Jurkat, Clone E6-1 (cell line): ENCODE data around the gene CEBPB.

Source experiments
- DNase-seq: peaks from one replicate; pipeline ENCODE4 v3.0.0-alpha.2; 2011; ENCODE audit warnings: low read depth, low spot score
- H3K4me3 ChIP-seq: 2 replicates; pipeline ENCODE4 v1.5.1; 2011; ENCODE audit warnings: mild to moderate bottlenecking, low read length, control low read depth, moderate library complexity

Gene CEBPB

GRCh38 chr20:50221501-50222308, 31.1 kb downstream of the CEBPB start:
- no peak overlapping the region for H3K4me3 ChIP-seq
- no peak for DNase-seq

GRCh38 chr20:50222309-50223038, 31.8 kb downstream of the CEBPB start:
- no peak overlapping the region for H3K4me3 ChIP-seq
- DNase-seq = no peak

GRCh38 chr20:50223039-50224005, 32.7 kb downstream of the CEBPB start:
- no peak overlapping the region for H3K4me3 ChIP-seq
- DNase-seq = no peak

GRCh38 chr20:50224052-50224451, 33.4 kb downstream of the CEBPB start:
- H3K4me3 ChIP-seq = no peak overlapping the region
- no peak for DNase-seq

- DNase-seq = no peak
These were observed 34.1 kb downstream of the CEBPB start for GRCh38 chr20:50224531-50225255.

GRCh38 chr20:50226093-50226974, 35.7 kb downstream of the CEBPB start:
- no peak overlapping the region for H3K4me3 ChIP-seq
- DNase-seq = no peak

More at GRCh38 chr20:50224531-50225255, 34.1 kb downstream of the CEBPB start:
- no peak overlapping the region for H3K4me3 ChIP-seq

- H3K4me3 ChIP-seq = no peak overlapping the region
- no peak for DNase-seq
These were observed 36.9 kb downstream of the CEBPB start for GRCh38 chr20:50227506-50227905.

- DNase-seq = no peak
- H3K4me3 ChIP-seq = no peak overlapping the region
These were observed 38.6 kb downstream of the CEBPB start for GRCh38 chr20:50229156-50229607.

- DNase-seq = no peak
- H3K4me3 ChIP-seq = no peak overlapping the region
These were observed 39.6 kb downstream of the CEBPB start for GRCh38 chr20:50230184-50230583.

- no peak for DNase-seq
- H3K4me3 ChIP-seq = no peak overlapping the region
These were observed 40.4 kb downstream of the CEBPB start for GRCh38 chr20:50230871-50231560.

- DNase-seq = no peak
- H3K4me3 ChIP-seq = no peak overlapping the region
These were observed 41.2 kb downstream of the CEBPB start for GRCh38 chr20:50231854-50232253.

- H3K4me3 ChIP-seq = no peak overlapping the region
- no peak for DNase-seq
These were observed 42.2 kb downstream of the CEBPB start for GRCh38 chr20:50232651-50233324.

- H3K4me3 ChIP-seq = no peak overlapping the region
- DNase-seq = no peak
These were observed 42.9 kb downstream of the CEBPB start for GRCh38 chr20:50233325-50234212.

GRCh38 chr20:50234288-50234687, 43.7 kb downstream of the CEBPB start:
- no peak for DNase-seq

GRCh38 chr20:50237349-50237748, 46.7 kb downstream of the CEBPB start:
- no peak for DNase-seq
- no peak overlapping the region for H3K4me3 ChIP-seq

More at GRCh38 chr20:50234288-50234687, 43.7 kb downstream of the CEBPB start:
- H3K4me3 ChIP-seq = no peak overlapping the region
